ENCODE measurements around the gene SLC8A1.

DNA sequence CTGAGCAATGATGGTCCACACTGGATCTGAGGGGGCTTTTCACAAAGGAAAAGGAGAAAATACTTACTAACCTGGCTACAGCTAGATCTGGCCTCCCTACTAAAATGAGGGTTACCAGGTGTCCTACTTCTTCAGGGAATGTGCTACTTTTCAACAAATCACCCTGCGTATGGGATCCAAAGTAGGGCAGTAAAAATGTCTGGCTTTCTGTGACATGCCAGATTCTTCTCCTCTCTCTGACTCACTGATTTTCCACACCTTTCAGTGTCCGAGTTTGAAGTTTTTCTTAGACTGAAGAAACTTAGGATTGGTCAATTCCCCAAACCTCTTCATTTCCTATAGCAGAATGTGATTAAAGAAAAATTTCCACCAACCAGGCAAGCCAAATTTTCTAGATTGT is 71.2 kb downstream of the SLC8A1 start:
- TF ChIP-seq, protein P1, sequence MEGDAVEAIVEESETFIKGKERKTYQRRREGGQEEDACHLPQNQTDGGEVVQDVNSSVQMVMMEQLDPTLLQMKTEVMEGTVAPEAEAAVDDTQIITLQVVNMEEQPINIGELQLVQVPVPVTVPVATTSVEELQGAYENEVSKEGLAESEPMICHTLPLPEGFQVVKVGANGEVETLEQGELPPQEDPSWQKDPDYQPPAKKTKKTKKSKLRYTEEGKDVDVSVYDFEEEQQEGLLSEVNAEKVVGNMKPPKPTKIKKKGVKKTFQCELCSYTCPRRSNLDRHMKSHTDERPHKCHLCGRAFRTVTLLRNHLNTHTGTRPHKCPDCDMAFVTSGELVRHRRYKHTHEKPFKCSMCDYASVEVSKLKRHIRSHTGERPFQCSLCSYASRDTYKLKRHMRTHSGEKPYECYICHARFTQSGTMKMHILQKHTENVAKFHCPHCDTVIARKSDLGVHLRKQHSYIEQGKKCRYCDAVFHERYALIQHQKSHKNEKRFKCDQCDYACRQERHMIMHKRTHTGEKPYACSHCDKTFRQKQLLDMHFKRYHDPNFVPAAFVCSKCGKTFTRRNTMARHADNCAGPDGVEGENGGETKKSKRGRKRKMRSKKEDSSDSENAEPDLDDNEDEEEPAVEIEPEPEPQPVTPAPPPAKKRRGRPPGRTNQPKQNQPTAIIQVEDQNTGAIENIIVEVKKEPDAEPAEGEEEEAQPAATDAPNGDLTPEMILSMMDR (IDR thresholded peaks at IDR 0.05 in 4 of 5, conservative IDR thresholded peaks at IDR 0.05 in 1 of 5): no peak
- no peak for TF ChIP-seq POLR2A (IDR thresholded peaks at IDR 0.05)
